Parathyroid adenoma (tissue), 2 donors: Measurements from ENCODE around the gene AGTRAP.

Experiments used
- H2AFZ ChIP-seq: fragments of 300-600 bp; sonication (generic); one replicate; pipeline ENCODE4 v1.7.0; 2017; ENCODE audit warnings: antibody characterized with exemption, mild to moderate bottlenecking
- H3K27ac ChIP-seq: fragments of 300-600 bp; sonication (generic); one replicate; pipeline ENCODE4 v1.7.0; 2017
- H3K27me3 ChIP-seq: fragments of 300-600 bp; sonication (generic); one replicate; pipeline ENCODE4 v1.7.0; 2017; ENCODE audit warnings: low read length; ENCODE audit not compliant: control insufficient read depth, insufficient read depth
- H3K36me3 ChIP-seq: fragments of 300-600 bp; sonication (generic); one replicate; pipeline ENCODE4 v1.7.0; 2017; ENCODE audit warnings: low read length; ENCODE audit not compliant: control insufficient read depth, insufficient read depth
- H3K4me1 ChIP-seq: fragments of 300-600 bp; sonication (generic); one replicate; pipeline ENCODE4 v1.7.0; 2017; ENCODE audit warnings: control low read depth
- H3K4me2 ChIP-seq: fragments of 300-600 bp; sonication (generic); one replicate; pipeline ENCODE4 v1.7.0; 2017; ENCODE audit warnings: low read length
- H3K4me3 ChIP-seq: fragments of 300-600 bp; sonication (generic); one replicate; pipeline ENCODE4 v1.7.0; 2017; ENCODE audit warnings: low read depth, low read length
- H3K79me2 ChIP-seq: fragments of 300-600 bp; sonication (generic); one replicate; pipeline ENCODE4 v1.7.0; 2017; ENCODE audit warnings: control low read depth
- H3K9ac ChIP-seq: fragments of 300-600 bp; sonication (generic); one replicate; pipeline ENCODE4 v1.7.0; 2017; ENCODE audit warnings: mild to moderate bottlenecking
- H3K9me3 ChIP-seq: fragments of 300-600 bp; sonication (generic); one replicate; pipeline ENCODE4 v1.7.0; 2017; ENCODE audit warnings: low read length; ENCODE audit not compliant: control insufficient read depth
- TF ChIP-seq, protein P1 (sequence below): fragments of 300-600 bp; sonication (generic); IDR thresholded peaks from one replicate; pipeline ENCODE4 v1.7.0; 2017; ENCODE audit warnings: antibody characterized with exemption, mild to moderate bottlenecking
- donor health status: primary hyperparathyroidism.

Gene AGTRAP

GRCh38 chr1:11749996-11750395 is 14.1 kb downstream of the AGTRAP start:
- Histone ChIP-seq H2AFZ (no peak overlapping the region), H3K4me1 (no peaks in the 10 kb centered on the region), H3K4me3 (no peak overlapping the region), H3K27me3 (no peaks in the 10 kb centered on the region), H3K9me3 (no peaks in the 10 kb centered on the region), H3K9ac (no peak overlapping the region), H3K4me2 (no peak overlapping the region), H3K27ac (no peak overlapping the region), H3K79me2 (no peaks in the 10 kb centered on the region), H3K36me3 (no peaks in the 10 kb centered on the region)
- TF ChIP-seq, protein P1, sequence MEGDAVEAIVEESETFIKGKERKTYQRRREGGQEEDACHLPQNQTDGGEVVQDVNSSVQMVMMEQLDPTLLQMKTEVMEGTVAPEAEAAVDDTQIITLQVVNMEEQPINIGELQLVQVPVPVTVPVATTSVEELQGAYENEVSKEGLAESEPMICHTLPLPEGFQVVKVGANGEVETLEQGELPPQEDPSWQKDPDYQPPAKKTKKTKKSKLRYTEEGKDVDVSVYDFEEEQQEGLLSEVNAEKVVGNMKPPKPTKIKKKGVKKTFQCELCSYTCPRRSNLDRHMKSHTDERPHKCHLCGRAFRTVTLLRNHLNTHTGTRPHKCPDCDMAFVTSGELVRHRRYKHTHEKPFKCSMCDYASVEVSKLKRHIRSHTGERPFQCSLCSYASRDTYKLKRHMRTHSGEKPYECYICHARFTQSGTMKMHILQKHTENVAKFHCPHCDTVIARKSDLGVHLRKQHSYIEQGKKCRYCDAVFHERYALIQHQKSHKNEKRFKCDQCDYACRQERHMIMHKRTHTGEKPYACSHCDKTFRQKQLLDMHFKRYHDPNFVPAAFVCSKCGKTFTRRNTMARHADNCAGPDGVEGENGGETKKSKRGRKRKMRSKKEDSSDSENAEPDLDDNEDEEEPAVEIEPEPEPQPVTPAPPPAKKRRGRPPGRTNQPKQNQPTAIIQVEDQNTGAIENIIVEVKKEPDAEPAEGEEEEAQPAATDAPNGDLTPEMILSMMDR: no peak

GRCh38 chr1:11751087-11751486 is 15.2 kb downstream of the AGTRAP start:
- no peaks in the 10 kb centered on the region for H3K79me2 ChIP-seq
- no peaks in the 10 kb centered on the region for H3K9me3 ChIP-seq
- no peaks in the 10 kb centered on the region for H3K27me3 ChIP-seq
- H3K4me1 ChIP-seq: no peaks in the 10 kb centered on the region
- H3K27ac ChIP-seq: no peak overlapping the region
- no peak overlapping the region for H2AFZ ChIP-seq
- no peak overlapping the region for H3K9ac ChIP-seq
- H3K36me3 ChIP-seq: no peaks in the 10 kb centered on the region
- TF ChIP-seq, protein P1: no peak
- H3K4me2 ChIP-seq: no peak overlapping the region
- H3K4me3 ChIP-seq: no peak overlapping the region

DNA sequence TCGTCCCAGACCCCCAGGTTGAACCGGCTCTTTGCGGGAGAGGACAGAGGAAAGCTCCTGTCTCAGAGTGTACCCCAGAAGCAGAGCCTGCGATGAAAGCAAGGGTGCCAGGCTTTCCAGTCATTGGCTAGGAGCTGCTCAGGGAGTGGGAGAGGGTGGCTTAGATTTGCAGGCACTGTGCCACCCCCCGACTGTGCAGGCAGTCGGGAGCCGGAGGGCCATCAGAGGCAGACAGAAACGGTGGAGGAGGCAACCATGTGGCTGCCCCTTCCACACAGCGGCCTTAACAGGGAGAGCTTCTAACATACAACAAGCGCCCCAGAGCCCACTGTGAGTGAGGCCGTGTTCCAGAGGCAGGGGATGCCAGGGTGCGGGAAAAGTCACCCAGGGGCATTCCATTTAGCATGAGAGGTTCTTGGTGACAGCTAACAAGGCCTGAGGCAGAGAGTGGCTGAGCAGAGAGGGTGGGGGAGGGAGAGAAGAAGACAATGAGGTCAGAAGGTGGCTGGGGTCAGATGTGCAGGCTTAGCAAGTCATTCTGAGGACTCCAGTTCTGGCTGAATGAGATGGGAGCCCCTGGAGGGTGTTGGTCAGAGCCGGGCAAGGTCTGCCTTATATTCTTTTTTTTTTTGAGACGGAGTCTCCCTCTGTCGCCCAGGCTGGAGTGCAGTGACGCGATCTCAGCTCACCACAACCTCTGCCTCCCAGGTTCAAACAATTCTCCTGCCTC is 16.6 kb downstream of the AGTRAP start:
- H3K36me3 ChIP-seq: no peaks in the 10 kb centered on the region
- no peaks in the 10 kb centered on the region for H3K4me1 ChIP-seq
- no peak overlapping the region for H3K4me3 ChIP-seq
- H3K27ac ChIP-seq: no peak overlapping the region
- no peaks in the 10 kb centered on the region for H3K79me2 ChIP-seq
- TF ChIP-seq, protein P1: no peak
- no peaks in the 10 kb centered on the region for H3K9me3 ChIP-seq
- H3K27me3 ChIP-seq: no peaks in the 10 kb centered on the region
- no peak overlapping the region for H3K9ac ChIP-seq
- no peak overlapping the region for H2AFZ ChIP-seq
- no peak overlapping the region for H3K4me2 ChIP-seq

DNA sequence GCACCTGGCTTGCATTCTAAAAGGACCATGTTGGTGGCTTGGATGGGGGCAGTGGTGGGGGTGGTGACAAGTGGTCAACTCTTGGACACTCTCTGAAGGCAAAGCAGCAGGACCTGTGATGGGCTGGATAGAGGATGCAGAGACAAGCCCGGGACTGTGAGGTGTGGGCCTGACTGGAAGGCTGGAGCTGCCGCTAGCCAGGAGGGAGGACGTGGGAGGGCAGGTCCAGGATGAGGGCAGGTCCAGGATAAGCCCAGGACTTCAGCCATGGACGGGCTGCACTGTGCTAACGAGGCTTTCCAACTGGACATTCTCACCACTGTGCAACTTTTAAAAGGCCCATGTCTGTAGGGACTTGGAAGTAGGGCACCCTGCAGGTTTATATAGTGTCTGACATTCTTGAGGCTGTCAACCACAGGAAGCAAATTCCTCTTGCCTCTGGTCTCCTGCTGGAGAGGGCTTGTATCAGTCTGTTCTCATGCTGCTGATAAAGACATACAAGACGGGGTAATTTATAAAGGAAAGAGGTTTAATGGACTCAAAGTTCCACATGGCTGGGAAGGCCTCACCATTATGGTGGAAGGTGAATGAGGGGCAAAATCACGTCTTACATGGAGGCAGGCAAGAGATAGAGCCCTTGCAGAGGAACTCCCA is 17.7 kb downstream of the AGTRAP start:
- Histone ChIP-seq H3K9me3 (no peaks in the 10 kb centered on the region), H3K36me3 (no peaks in the 10 kb centered on the region), H2AFZ (no peak overlapping the region), H3K4me2 (no peak overlapping the region), H3K79me2 (no peaks in the 10 kb centered on the region), H3K9ac (no peak overlapping the region), H3K27me3 (no peaks in the 10 kb centered on the region), H3K4me1 (no peaks in the 10 kb centered on the region), H3K27ac (no peak overlapping the region), H3K4me3 (no peak overlapping the region)
- TF ChIP-seq, protein P1: no peak
